ENCODE data around the gene POP4.

GRCh38 chr19:29618434-29618833 is 12.4 kb downstream of the POP4 start:
- TF ChIP-seq EP300 (IDR thresholded peaks at IDR 0.05) (no peak), POLR2A (IDR thresholded peaks at IDR 0.05) (no peak)

All from suprapubic skin (tissue), 2 donors.